GM19467 (cell line): Measurements from ENCODE around the gene VAC14.
"Not testable (repeated sequence)": the region's sequence is repeated elsewhere in the genome, so short reads cannot be mapped to it uniquely, and the experiment has no call there.

ENCODE experiments used
- ATAC-seq: cut with Tn5 transposase; IDR thresholded peaks from one replicate; pipeline ENCODE4 v1.9.1; 2021; ENCODE audit warnings: mild to moderate bottlenecking, moderate library complexity; ENCODE audit not compliant: unreplicated experiment

VAC14 gene

GRCh38 chr16:70800781-70801480 lies at the start of gene VAC14:
VAC14 (minus strand) TSS chr16:70801158; CDS start chr16:70800900, 258 bp downstream.
- ATAC-seq = peak; percentile 92

- ATAC-seq = not testable (repeated sequence)
Observed at GRCh38 chr16:70823498-70824118, 22.6 kb upstream of the VAC14 start.

DNA sequence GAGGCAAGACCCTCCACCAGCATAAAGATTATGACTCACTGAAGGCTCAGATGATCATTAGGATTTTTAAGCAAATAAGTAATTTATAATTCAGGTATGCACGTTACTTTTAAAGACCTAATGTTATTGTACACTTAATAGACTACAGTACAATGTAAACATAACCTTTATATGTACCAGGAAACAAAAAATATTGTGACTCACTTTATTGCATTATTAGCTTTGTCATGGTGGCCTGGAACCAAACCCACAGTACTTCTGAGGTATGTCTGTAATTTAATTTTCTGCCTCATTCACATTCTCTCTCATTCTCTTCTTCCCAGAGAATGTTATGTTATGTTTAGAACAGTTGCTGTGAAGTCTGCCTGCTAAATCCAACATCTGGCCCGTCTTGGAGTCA lies 21.8 kb upstream of the VAC14 start:
- ATAC-seq = not testable (repeated sequence)

GRCh38 chr16:70818088-70818487 lies 17.1 kb upstream of the VAC14 start:
- ATAC-seq = not testable (repeated sequence)

- no peak for ATAC-seq
Observed at GRCh38 chr16:70809392-70810060, 8.6 kb upstream of the VAC14 start.

- ATAC-seq = no peak
Observed at GRCh38 chr16:70808371-70808770, 7.4 kb upstream of the VAC14 start.

- no peak for ATAC-seq
Observed at GRCh38 chr16:70805787-70806186, 4.8 kb upstream of the VAC14 start.

DNA sequence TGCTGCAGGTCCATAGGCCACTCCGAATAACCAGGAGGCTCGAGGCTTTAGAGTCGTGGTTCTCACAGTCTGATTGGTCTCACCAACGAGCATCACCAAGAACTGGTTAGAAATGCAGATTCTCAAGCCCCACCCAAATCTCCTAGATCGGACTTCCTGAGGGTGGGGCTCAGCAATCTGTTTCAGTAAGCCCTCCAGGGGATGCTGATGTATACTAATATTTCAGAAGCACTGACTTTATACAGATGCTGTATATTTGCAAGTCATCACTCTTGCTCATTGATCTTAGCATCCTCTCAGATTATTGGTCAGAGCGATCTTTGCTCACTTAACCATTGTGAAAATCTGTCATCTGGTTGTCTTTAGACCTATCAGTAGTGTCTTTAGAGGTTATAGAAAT lies 4.4 kb upstream of the VAC14 start:
- ATAC-seq = no peak

DNA sequence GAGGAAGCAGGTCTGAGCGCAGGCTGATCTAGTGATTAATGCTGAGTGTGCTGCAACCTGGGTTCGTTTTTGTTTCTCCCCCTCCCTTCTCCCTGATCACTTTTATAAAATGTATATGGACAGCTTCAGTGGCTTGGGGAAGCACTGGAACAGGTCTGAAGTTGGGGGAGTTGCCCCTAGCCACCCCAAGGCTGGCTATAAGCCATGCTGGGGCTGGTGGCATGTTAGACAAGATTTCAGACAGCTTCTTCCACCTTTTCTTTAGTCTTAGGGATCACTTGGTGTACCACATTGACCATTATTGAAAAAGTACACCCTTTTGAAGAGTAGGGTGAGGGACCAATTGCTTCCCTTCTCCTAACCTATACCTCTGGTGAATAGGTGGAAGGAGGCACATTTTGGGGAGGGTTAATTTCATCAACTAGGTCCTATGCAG lies 3.8 kb upstream of the VAC14 start:
- ATAC-seq = no peak

DNA sequence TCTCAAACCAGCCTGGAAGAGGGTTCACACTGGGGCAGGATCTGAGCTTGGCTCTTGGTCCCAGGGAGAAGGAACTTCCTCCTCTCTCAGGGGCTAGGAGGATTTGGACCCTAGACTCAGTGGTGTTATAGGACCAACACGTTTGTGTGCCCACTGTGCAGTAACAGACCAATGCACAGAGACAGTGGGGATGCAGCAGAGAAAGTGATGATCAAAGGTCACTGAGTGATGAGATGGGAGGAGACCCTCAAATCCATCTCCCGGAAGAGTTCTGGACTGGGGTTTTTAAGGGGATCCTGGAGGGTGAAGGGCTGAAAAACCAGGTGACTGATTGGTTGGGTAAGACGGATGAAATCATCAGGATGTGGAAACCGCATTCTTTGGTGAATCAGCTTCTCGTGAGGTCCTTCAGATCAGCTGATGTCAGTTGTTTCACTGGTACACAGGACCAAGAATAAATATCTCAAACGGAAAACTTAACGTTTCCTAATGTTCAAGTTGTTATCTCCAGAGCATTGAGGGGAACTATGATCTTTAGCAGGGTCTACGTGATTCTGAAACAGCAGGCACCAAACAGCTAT lies 3.3 kb upstream of the VAC14 start:
- ATAC-seq = no peak

- ATAC-seq = no peak
Observed at GRCh38 chr16:70803319-70803718, 2.4 kb upstream of the VAC14 start.

GRCh38 chr16:70801611-70802010 lies 653 bp upstream of the VAC14 start:
- ATAC-seq = no peak

- ATAC-seq = no peak
Observed at GRCh38 chr16:70800311-70800710, 647 bp downstream of the VAC14 start.

DNA sequence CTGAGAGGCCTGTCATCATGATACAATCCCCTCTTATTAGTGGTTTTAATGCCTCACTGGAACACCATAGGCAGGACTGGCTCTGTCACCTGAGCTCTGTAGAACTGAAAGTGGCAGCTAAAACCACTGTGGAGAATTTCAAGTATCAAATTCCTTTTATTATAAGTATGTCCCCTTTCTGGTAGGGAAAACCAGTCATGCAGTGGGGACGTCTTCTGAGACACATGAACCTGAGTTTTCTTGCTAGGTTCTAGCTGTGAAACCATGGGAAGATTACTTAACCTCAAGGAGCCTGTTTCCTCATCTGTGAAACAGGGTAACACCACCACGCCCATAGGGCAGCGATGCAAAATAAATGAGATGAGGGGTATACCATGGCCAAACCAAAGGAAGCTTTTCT lies 4.7 kb downstream of the VAC14 start:
- no peak for ATAC-seq

GRCh38 chr16:70795296-70795912 lies 5.6 kb downstream of the VAC14 start:
- ATAC-seq = no peak

DNA sequence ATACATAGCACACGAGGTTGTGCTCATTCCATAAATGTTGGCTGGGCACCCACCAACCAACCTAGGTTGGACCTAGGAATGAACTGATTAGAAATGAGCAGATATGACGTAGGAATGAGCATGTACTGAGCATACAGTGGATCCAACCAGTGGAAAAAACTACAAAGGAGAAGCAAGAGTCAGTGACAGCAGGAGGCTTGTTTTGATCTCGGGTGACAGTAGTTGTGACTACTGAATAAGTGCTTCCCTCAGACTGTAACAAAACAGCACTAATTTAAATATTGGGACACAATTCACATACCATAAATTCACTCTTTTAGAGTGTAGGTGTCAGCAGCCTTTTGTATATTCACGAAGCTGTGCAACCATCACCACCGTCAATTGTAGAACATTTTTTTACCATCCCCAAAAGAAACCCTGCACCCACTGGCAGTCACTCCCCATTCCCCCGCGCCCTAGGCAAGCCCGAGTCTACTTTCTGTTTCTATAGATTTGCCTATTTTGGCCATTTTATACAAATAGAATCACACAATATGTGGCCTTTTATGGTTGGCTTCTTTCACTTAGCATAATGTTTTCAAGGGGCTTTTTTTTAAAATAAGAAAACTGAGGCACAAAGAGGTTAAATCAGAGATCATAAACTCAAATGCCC lies 7.0 kb downstream of the VAC14 start:
- no peak for ATAC-seq

GRCh38 chr16:70790815-70791214 lies 10.1 kb downstream of the VAC14 start:
- no peak for ATAC-seq

- no peak for ATAC-seq
Observed at GRCh38 chr16:70789595-70790447, 11.1 kb downstream of the VAC14 start.

DNA sequence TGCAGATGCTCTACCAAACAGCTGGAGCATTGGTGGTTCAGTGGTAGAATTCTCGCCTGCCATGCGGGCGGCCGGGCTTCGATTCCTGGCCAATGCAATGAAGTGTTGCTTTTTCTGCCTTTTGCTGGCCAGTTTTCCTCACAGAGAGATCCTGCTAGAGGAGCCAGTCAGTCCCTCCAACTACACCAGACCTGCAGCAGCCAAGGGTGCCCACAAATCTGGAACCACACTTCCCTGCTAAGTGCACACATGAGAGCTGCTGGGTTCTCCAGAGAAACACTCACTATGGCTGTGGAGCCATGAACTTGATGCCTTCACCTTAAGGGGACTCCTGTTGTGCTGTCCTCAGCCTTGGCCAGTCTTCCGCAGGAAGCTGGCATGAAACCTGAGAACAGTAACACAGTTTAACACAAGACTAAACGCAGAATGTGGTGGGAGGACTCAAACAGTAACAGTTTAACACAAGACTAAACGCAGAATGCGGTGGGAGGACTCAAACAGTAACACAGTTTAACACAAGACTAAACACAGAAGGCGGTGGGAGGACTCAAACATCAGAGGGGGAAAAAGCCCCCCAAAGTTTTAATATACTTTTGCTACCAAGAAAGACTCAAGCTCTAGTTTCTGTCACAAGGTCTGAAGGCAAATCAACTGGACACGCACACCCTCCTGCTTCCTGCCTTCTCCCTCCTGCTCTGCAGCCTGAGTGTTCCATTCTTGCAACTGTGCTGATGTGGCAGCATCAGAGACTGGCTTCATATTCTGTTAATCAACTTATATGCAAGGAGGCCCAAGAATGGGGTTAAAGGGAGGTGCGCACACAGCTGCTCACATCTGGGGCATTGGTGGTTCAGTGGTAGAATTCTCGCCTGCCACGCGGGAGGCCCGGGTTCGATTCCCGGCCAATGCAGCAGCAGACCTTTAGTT lies 12.0 kb downstream of the VAC14 start:
- ATAC-seq = no peak
